IPS-NIHi11 (cell line): ENCODE measurements around the gene IQCC.

ENCODE experiments used
- DNase-seq: peaks from one replicate; pipeline ENCODE4 v3.0.0; 2012; ENCODE audit warnings: mixed read lengths, low spot score

The IQCC gene

GRCh38 chr1:32257227-32257508 lies 51.7 kb downstream of the IQCC start:
- DNase-seq: no peak
